ENCODE results near the gene UQCRQ.

Gene UQCRQ

DNA sequence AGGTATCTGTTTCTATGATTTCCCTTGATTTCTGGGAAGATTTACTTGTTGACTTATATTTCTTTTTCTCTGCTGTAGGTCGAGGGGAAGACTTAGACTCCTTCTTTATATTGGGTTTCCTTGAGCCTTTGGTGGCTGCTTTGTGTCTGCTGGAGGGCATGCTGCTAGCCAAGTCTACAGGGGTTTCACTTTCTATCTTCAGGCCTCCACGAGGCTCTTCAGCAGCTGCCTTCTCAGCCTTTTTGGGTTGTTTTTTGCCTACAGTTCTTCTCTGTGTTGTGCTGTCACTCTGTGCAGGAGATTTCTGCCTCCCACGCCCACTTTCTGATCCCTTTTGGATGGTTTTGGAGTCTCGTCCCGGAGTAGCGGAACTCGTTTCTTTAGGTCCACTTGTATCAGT is 30.2 kb downstream of the UQCRQ start:
- TF ChIP-seq ZFX (IDR thresholded peaks at IDR 0.05; ENCODE audit: borderline replicate concordance), result no peak
- TF ChIP-seq, protein P1, sequence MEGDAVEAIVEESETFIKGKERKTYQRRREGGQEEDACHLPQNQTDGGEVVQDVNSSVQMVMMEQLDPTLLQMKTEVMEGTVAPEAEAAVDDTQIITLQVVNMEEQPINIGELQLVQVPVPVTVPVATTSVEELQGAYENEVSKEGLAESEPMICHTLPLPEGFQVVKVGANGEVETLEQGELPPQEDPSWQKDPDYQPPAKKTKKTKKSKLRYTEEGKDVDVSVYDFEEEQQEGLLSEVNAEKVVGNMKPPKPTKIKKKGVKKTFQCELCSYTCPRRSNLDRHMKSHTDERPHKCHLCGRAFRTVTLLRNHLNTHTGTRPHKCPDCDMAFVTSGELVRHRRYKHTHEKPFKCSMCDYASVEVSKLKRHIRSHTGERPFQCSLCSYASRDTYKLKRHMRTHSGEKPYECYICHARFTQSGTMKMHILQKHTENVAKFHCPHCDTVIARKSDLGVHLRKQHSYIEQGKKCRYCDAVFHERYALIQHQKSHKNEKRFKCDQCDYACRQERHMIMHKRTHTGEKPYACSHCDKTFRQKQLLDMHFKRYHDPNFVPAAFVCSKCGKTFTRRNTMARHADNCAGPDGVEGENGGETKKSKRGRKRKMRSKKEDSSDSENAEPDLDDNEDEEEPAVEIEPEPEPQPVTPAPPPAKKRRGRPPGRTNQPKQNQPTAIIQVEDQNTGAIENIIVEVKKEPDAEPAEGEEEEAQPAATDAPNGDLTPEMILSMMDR (IDR thresholded peaks at IDR 0.05), result no peak

DNA sequence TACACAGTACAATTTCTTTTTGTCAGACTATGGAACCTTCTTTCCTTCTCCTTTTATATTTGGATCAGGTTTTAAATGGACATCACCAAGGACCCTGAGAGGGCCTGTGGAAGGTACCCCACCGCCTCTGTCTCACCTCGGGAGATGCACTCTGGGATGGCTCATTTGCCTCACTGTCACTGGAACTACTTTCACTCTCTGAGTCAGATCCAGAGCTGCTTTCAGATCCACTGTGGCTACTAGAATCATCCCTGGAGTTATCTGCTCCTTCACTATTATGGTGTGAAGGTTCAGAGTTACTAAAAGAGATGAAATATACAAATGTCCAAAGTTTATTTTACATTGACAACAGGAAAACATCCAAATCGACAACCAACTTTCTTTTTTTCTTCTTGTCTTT is 31.7 kb downstream of the UQCRQ start:
- H3K27ac ChIP-seq, result no peak overlapping the region
- TF ChIP-seq ZFX (IDR thresholded peaks at IDR 0.05; ENCODE audit: borderline replicate concordance), result no peak
- TF ChIP-seq, protein P1 (IDR thresholded peaks at IDR 0.05), result no peak

More for the DNA sequence above, 30.2 kb downstream of the UQCRQ start:
- H3K27ac ChIP-seq, result no peak overlapping the region

DNA sequence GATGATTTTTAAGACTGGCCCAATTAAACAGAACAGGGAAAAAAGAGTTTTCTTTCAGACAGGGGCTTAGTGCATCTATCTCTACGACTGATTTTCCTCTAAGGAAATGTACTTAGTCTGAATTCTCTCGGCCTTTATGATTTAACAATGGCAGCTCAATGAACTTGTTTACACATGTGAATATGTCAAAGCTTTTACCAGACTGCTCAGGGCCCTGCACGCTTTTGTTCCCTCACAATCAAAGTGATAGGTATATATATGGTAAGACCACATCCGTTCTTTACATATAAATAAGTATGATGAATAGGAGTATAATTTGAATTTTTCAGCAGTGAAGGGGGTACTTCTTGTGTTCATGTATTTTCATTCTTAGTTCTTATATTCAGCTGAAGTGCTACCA is 34.6 kb downstream of the UQCRQ start:
- H3K27ac ChIP-seq, result no peak overlapping the region
- TF ChIP-seq ZFX (IDR thresholded peaks at IDR 0.05; ENCODE audit: borderline replicate concordance), result no peak
- TF ChIP-seq, protein P1 (IDR thresholded peaks at IDR 0.05), result no peak

DNA sequence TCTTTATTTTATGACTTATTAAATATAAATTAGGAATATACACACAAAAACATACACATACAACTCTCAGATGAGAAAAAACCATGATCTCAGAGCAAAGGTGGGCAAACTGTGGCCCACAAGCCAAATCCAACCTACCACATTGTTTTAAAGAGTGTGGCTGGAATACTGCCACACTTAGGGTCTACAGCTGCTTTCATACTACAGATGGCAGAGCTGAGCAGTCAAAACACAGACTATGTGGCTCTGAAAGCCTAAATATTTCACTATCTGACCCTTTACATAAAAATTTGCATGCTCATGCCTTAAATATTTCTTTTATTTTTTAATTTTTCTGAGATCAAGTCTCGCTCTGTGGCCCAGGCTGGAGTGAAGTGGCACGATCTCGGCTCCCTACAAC is 35.3 kb downstream of the UQCRQ start:
- TF ChIP-seq, protein P1 (IDR thresholded peaks at IDR 0.05), result no peak
- no peak for TF ChIP-seq ZFX (IDR thresholded peaks at IDR 0.05; ENCODE audit: borderline replicate concordance)
- no peak overlapping the region for H3K27ac ChIP-seq

DNA sequence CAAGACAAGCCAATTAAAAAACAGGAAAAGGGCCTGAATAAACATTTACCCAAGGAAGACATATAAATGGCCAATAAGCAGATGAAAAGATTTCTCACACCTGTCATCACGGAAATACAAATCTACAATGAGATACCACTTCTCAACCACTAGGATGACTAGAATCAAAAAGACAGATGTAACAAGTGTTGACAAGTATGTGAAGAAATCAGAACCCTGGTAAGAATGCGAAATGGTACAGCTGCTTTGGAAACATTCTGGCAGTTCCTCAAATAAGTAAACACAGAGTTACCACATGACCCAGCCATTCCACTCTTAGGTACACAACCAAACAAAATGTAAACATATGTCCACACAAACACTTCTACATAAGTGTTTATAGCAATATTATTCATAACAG is 39.5 kb downstream of the UQCRQ start:
- TF ChIP-seq, protein P1 (IDR thresholded peaks at IDR 0.05), result peak; percentile 16; the same call in 1 of the 2 replicates
- no peak for TF ChIP-seq ZFX (IDR thresholded peaks at IDR 0.05; ENCODE audit: borderline replicate concordance)
- peak overlapping the region; percentile 52 for H3K27ac ChIP-seq

DNA sequence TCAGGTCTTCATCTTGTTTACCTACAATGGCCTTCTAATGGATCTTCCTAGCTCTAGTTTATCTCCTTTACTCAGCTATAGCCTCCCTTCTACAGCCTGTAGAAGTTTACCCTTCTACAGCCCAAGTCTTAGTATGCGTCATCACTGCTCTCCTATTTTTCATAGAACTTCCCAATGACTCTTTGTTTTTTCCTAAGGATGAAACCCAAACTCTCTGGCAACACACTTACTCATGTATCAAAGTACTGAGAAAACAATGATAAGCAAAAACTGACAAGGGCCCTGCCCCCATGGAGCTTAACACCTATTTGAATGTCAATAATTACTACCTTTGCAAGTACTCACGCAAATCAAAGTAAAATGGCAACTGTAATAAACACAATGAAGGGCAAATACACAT is 40.7 kb downstream of the UQCRQ start:
- H3K27ac ChIP-seq, result no peak overlapping the region
- TF ChIP-seq, protein P1 (IDR thresholded peaks at IDR 0.05), result no peak
- no peak for TF ChIP-seq ZFX (IDR thresholded peaks at IDR 0.05; ENCODE audit: borderline replicate concordance)

DNA sequence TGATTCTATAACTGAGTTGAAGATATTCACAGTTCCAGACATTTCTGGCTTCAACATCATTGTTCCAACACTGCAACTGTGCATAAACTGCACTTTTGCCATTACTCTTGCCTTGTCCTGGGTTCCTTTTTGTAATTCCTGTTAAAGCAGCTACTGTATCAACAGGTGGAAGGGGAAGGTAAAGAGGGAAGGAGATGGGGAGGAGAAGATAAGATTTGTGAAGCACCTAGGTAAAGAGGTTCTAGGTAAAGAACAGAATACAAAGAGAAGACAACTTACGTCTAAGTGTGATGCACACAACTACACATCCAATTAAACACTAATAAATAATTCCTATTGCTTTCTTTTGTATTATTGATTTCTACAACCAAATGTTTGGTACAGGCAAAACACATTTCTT is 43.3 kb downstream of the UQCRQ start:
- TF ChIP-seq, protein P1 (IDR thresholded peaks at IDR 0.05), result no peak
- TF ChIP-seq ZFX (IDR thresholded peaks at IDR 0.05; ENCODE audit: borderline replicate concordance), result no peak
- no peak overlapping the region for H3K27ac ChIP-seq

All from 22Rv1 (cell line).